Measurements from ENCODE around the gene CAPN2.

Gene CAPN2

DNA sequence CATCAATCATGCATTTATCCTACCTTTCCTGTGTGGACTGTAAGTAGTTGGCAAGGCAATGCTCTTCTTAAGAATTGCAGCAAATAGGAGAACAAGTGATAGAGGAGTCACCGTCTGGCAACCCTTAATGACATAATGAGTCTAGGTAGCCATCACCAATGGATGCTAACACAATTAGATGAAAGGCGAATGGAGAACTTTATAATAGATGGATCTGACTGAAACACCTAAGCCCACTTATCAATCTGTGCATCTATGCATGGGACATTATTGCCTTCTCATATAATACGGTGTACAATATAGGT lies 27.9 kb upstream of the CAPN2 start:
- TF ChIP-seq GATA3 (IDR thresholded peaks at IDR 0.05; ENCODE audit: low read depth, low read length) (no peak), GATA2 (IDR thresholded peaks at IDR 0.05; ENCODE audit: low read depth, low read length) (no peak)

- TF ChIP-seq GATA3 (IDR thresholded peaks at IDR 0.05; ENCODE audit: low read depth, low read length) (no peak), GATA2 (IDR thresholded peaks at IDR 0.05; ENCODE audit: low read depth, low read length) (no peak)
Observed at GRCh38 chr1:223691121-223691520, 21.2 kb upstream of the CAPN2 start.

GRCh38 chr1:223695014-223695548 lies 17.3 kb upstream of the CAPN2 start:
- TF ChIP-seq GATA2 (IDR thresholded peaks at IDR 0.05; ENCODE audit: low read depth, low read length): no peak
- no peak for TF ChIP-seq GATA3 (IDR thresholded peaks at IDR 0.05; ENCODE audit: low read depth, low read length)

GRCh38 chr1:223695941-223696340 lies 16.4 kb upstream of the CAPN2 start:
- no peak for TF ChIP-seq GATA2 (IDR thresholded peaks at IDR 0.05; ENCODE audit: low read depth, low read length)
- no peak for TF ChIP-seq GATA3 (IDR thresholded peaks at IDR 0.05; ENCODE audit: low read depth, low read length)

- no peak for TF ChIP-seq GATA2 (IDR thresholded peaks at IDR 0.05; ENCODE audit: low read depth, low read length)
- no peak for TF ChIP-seq GATA3 (IDR thresholded peaks at IDR 0.05; ENCODE audit: low read depth, low read length)
Observed at GRCh38 chr1:223700388-223700918, 11.9 kb upstream of the CAPN2 start.

GRCh38 chr1:223700942-223701637 lies 11.2 kb upstream of the CAPN2 start:
- TF ChIP-seq GATA3 (IDR thresholded peaks at IDR 0.05; ENCODE audit: low read depth, low read length): no peak

GRCh38 chr1:223702735-223703667 lies 9.3 kb upstream of the CAPN2 start:
- TF ChIP-seq GATA3 (IDR thresholded peaks at IDR 0.05; ENCODE audit: low read depth, low read length) (no peak), GATA2 (IDR thresholded peaks at IDR 0.05; ENCODE audit: low read depth, low read length) (no peak)

GRCh38 chr1:223703668-223704013 lies 8.7 kb upstream of the CAPN2 start:
- TF ChIP-seq GATA3 (IDR thresholded peaks at IDR 0.05; ENCODE audit: low read depth, low read length) (no peak), GATA2 (IDR thresholded peaks at IDR 0.05; ENCODE audit: low read depth, low read length) (no peak)

GRCh38 chr1:223704921-223705878 lies 7.1 kb upstream of the CAPN2 start:
- TF ChIP-seq GATA3 (IDR thresholded peaks at IDR 0.05; ENCODE audit: low read depth, low read length) (no peak), GATA2 (IDR thresholded peaks at IDR 0.05; ENCODE audit: low read depth, low read length) (0 out of 2 replicates have a peak, but pooled peaks have one; percentile 14)

- TF ChIP-seq GATA2 (IDR thresholded peaks at IDR 0.05; ENCODE audit: low read depth, low read length) (peak; percentile 73), GATA3 (IDR thresholded peaks at IDR 0.05; ENCODE audit: low read depth, low read length) (no peak; the same call in 1 of the 2 replicates)
Observed at GRCh38 chr1:223706077-223706973, 6.0 kb upstream of the CAPN2 start.

- TF ChIP-seq GATA2 (IDR thresholded peaks at IDR 0.05; ENCODE audit: low read depth, low read length): no peak
Observed at GRCh38 chr1:223707256-223708000, 4.9 kb upstream of the CAPN2 start.

GRCh38 chr1:223708001-223708359 lies 4.4 kb upstream of the CAPN2 start:
- TF ChIP-seq GATA3 (IDR thresholded peaks at IDR 0.05; ENCODE audit: low read depth, low read length): no peak
- TF ChIP-seq GATA2 (IDR thresholded peaks at IDR 0.05; ENCODE audit: low read depth, low read length): no peak

All from SH-SY5Y (cell line).